SKM-1 (cell line): ENCODE measurements around the gene ALPK3.

Source experiments
- DNase-seq: peaks from one replicate; lab custom pipeline; 2025; ENCODE audit not compliant: unreplicated experiment; lab: John Stamatoyannopoulos, UW

Gene ALPK3

GRCh38 chr15:84797212-84797611 is 19.9 kb upstream of the ALPK3 start:
- no peak for DNase-seq

GRCh38 chr15:84797801-84798200 is 19.4 kb upstream of the ALPK3 start:
- no peak for DNase-seq

GRCh38 chr15:84798436-84798946 is 18.7 kb upstream of the ALPK3 start:
- DNase-seq = no peak

GRCh38 chr15:84799511-84800187 is 17.5 kb upstream of the ALPK3 start:
- no peak for DNase-seq

- no peak for DNase-seq
These were observed 16.8 kb upstream of the ALPK3 start for GRCh38 chr15:84800365-84800806.

- DNase-seq = no peak
These were observed 12.9 kb upstream of the ALPK3 start for GRCh38 chr15:84804005-84804900.

GRCh38 chr15:84805221-84805620 is 11.9 kb upstream of the ALPK3 start:
- no peak for DNase-seq

- no peak for DNase-seq
These were observed 9.9 kb upstream of the ALPK3 start for GRCh38 chr15:84807228-84807627.

GRCh38 chr15:84810073-84810840 is 6.9 kb upstream of the ALPK3 start:
- DNase-seq = no peak

- DNase-seq = no peak
These were observed 6.0 kb upstream of the ALPK3 start for GRCh38 chr15:84811151-84811550.

- DNase-seq = no peak
These were observed 5.3 kb upstream of the ALPK3 start for GRCh38 chr15:84811828-84812227.

- no peak for DNase-seq
These were observed 4.3 kb upstream of the ALPK3 start for GRCh38 chr15:84812842-84813241.

GRCh38 chr15:84813435-84813834 is 3.7 kb upstream of the ALPK3 start:
- DNase-seq = no peak

GRCh38 chr15:84813931-84814330 is 3.2 kb upstream of the ALPK3 start:
- DNase-seq = no peak

- DNase-seq = no peak
These were observed 2.2 kb upstream of the ALPK3 start for GRCh38 chr15:84814916-84815315.

- DNase-seq = no peak
These were observed 418 bp downstream of the ALPK3 start for GRCh38 chr15:84817466-84818081.

- no peak for DNase-seq
These were observed 1.3 kb downstream of the ALPK3 start for GRCh38 chr15:84818261-84819131.

GRCh38 chr15:84819291-84819768 is 2.2 kb downstream of the ALPK3 start:
- DNase-seq = no peak

- no peak for DNase-seq
These were observed 2.6 kb downstream of the ALPK3 start for GRCh38 chr15:84819791-84820190.

GRCh38 chr15:84821501-84822021 is 4.4 kb downstream of the ALPK3 start:
- no peak for DNase-seq
